ENCODE results near the gene SLCO3A1.
"Not testable (repeated sequence)": the region's sequence is repeated elsewhere in the genome, so short reads cannot be mapped to it uniquely, and the experiment has no call there.

Gene SLCO3A1

DNA sequence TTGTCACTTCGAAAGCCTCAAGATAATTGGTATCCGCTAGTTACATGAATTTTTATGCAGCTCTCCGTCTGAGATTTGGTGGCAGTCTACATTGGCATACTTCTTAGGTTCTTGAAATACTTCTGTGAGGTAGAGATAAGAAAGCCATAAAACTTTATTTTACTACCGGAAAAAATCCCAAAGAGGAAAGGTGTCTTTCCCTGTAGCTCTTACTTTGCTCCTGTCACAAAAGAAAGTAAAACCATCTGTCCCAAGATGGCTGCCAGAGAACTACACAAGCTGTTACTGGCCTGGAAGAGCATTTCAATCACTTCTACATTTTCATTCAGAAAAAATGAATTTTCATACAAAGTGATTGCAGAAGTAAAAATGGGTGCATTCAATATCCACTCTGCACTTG, 325.4 kb downstream of the SLCO3A1 start:
- H3K27ac Mint-ChIP-seq = no peak overlapping the region
- no peak for DNase-seq
- H3K4me1 Mint-ChIP-seq (ENCODE audit: low read depth) = no peaks in the 10 kb centered on the region
- peaks cover 41% of the 10 kb centered on the region for H3K27me3 Mint-ChIP-seq
- no peak overlapping the region for H3K4me3 Mint-ChIP-seq
- no peaks in the 10 kb centered on the region for H3K9me3 Mint-ChIP-seq
- H3K36me3 Mint-ChIP-seq (ENCODE audit: low read depth) = no peaks in the 10 kb centered on the region

GRCh38 chr15:92184142-92184541, 330.6 kb downstream of the SLCO3A1 start:
- H3K36me3 Mint-ChIP-seq (ENCODE audit: low read depth) = no peaks in the 10 kb centered on the region
- H3K4me1 Mint-ChIP-seq (ENCODE audit: low read depth) = no peaks in the 10 kb centered on the region
- H3K4me3 Mint-ChIP-seq = no peak overlapping the region
- no peaks in the 10 kb centered on the region for H3K9me3 Mint-ChIP-seq
- H3K27me3 Mint-ChIP-seq = peaks cover 41% of the 10 kb centered on the region
- no peak overlapping the region for H3K27ac Mint-ChIP-seq
- no peak for DNase-seq

GRCh38 chr15:92184679-92185230, 331.2 kb downstream of the SLCO3A1 start:
- H3K9me3 Mint-ChIP-seq = no peaks in the 10 kb centered on the region
- no peak overlapping the region for H3K4me3 Mint-ChIP-seq
- DNase-seq = no peak
- no peaks in the 10 kb centered on the region for H3K4me1 Mint-ChIP-seq (ENCODE audit: low read depth)
- peaks cover 44% of the 10 kb centered on the region for H3K27me3 Mint-ChIP-seq
- no peaks in the 10 kb centered on the region for H3K36me3 Mint-ChIP-seq (ENCODE audit: low read depth)
- H3K27ac Mint-ChIP-seq = no peak overlapping the region

DNA sequence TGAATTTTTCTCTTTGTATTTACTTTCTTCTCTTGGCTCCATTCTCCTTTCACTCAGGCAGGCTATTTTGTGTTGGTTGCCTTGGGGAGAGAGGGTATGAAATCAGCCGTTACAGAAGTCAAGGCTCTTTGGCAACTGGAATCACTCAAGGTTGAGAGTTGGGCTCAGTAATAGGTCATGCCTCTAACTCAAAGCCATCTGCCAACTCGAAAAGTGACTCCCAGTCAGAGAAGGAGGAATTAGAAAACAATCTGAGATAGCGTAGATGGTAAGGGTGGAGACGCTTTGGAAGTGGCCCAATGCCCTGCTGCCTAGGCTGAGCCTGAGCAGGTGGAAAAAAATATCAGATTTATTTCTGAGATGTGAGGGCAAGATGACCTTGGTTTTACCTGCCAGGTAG, 334.5 kb downstream of the SLCO3A1 start:
- Mint-ChIP-seq H3K27me3 (peaks cover 36% of the 10 kb centered on the region), H3K4me1 (ENCODE audit: low read depth) (no peaks in the 10 kb centered on the region), H3K36me3 (ENCODE audit: low read depth) (no peaks in the 10 kb centered on the region), H3K9me3 (no peaks in the 10 kb centered on the region), H3K4me3 (no peak overlapping the region), H3K27ac (no peak overlapping the region)
- DNase-seq = no peak

DNA sequence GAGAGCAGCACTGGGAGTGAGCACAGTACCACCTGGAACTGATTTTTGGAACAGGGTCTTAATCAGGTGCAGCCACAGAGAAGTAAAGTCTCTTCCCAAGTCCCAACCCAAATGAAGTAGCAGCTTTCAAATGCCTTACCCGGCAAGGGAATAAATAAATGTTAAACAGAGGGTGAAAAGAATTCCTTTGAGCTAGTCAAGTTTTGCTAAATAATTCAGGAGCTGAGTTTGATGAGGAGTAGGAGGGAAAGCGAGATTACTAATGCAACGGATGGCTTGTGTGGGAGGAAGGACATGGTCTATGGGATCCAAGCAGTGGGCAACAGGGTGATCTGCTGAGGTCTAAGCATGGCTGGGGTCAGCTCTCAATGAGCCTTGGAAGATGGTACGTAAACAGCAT, 335.7 kb downstream of the SLCO3A1 start:
- H3K27ac Mint-ChIP-seq = no peak overlapping the region
- no peaks in the 10 kb centered on the region for H3K9me3 Mint-ChIP-seq
- peaks cover 25% of the 10 kb centered on the region for H3K27me3 Mint-ChIP-seq
- no peak overlapping the region for H3K4me3 Mint-ChIP-seq
- H3K36me3 Mint-ChIP-seq (ENCODE audit: low read depth) = no peaks in the 10 kb centered on the region
- H3K4me1 Mint-ChIP-seq (ENCODE audit: low read depth) = no peaks in the 10 kb centered on the region
- no peak for DNase-seq

DNA sequence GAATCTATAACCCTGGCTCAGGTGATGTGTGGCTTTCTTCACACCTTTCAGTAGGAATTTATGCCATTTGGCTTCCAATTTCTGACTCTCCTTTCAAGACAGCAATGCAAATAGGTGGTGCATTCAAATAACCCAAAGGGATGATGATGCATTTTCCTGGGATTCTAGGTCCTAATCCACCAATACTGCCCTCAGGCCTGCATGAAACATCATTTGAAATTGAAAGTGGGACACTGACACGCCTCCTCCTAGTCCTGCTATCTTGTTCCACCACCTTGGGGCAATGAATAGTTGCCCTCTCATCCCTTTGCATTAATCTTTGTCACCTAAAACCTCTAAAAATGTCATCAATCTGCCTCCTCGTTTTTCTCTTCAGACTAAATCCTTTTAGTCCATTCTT, 341.7 kb downstream of the SLCO3A1 start:
- no peaks in the 10 kb centered on the region for H3K36me3 Mint-ChIP-seq (ENCODE audit: low read depth)
- no peaks in the 10 kb centered on the region for H3K4me1 Mint-ChIP-seq (ENCODE audit: low read depth)
- H3K27me3 Mint-ChIP-seq = peaks cover 2% of the 10 kb centered on the region
- no peak overlapping the region for H3K4me3 Mint-ChIP-seq
- H3K9me3 Mint-ChIP-seq = no peaks in the 10 kb centered on the region
- DNase-seq = no peak
- H3K27ac Mint-ChIP-seq = no peak overlapping the region

- Mint-ChIP-seq H3K27me3 (peaks cover 2% of the 10 kb centered on the region), H3K4me1 (ENCODE audit: low read depth) (no peaks in the 10 kb centered on the region), H3K36me3 (ENCODE audit: low read depth) (no peaks in the 10 kb centered on the region), H3K4me3 (no peak overlapping the region), H3K27ac (no peak overlapping the region), H3K9me3 (no peaks in the 10 kb centered on the region)
- DNase-seq = no peak
These were observed 342.8 kb downstream of the SLCO3A1 start for GRCh38 chr15:92196342-92196741.

DNA sequence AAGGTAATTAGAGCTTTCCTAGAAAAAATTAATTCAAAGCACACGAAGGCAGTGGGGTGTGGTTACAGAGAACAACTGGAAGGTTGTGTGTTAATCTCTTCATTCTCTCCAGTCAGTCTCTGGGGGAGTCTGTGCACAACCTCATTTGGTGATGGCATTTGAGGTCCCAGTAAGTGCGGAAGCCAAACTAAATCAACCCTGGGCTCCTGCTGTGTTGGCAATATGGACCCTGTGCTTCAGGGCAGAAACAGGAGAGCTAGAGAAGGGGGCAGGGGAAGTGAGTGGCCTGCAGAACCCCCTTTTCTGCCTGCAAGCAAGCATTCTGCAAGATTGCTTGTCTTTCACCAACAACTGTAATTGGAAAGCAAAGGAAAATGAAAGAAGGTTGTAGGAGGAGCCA, 344.2 kb downstream of the SLCO3A1 start:
- no peaks in the 10 kb centered on the region for H3K36me3 Mint-ChIP-seq (ENCODE audit: low read depth)
- H3K27ac Mint-ChIP-seq = no peak overlapping the region
- DNase-seq = no peak

DNA sequence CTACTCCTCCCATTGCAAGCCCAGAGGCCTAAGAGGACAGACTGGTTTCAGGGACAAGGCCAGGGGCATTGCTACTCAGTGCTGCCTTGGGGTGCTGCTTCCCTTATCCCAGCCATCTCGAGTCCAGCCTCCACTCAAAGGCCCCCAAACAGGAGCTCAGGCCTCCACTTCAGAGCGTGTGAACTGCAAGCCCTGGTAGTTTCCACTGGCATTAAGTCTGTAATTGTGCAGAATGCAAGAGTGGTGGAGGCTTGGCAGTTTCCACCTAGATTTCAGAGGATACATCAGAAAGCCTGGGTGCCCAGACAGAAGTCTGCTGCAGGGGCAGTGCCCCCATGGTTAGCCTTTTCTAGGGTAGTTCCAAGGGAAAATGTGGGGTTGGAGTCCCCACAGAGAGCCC, 347.4 kb downstream of the SLCO3A1 start:
- no peak overlapping the region for H3K4me3 Mint-ChIP-seq
- DNase-seq = no peak
- H3K27ac Mint-ChIP-seq = no peak overlapping the region
- H3K27me3 Mint-ChIP-seq = peaks cover 10% of the 10 kb centered on the region
- H3K4me1 Mint-ChIP-seq (ENCODE audit: low read depth) = no peaks in the 10 kb centered on the region
- no peaks in the 10 kb centered on the region for H3K36me3 Mint-ChIP-seq (ENCODE audit: low read depth)
- peaks cover 3% of the 10 kb centered on the region for H3K9me3 Mint-ChIP-seq

More for the DNA sequence above, 344.2 kb downstream of the SLCO3A1 start:
- Mint-ChIP-seq H3K9me3 (no peaks in the 10 kb centered on the region), H3K27me3 (peaks cover 5% of the 10 kb centered on the region), H3K4me3 (no peak overlapping the region), H3K4me1 (ENCODE audit: low read depth) (no peaks in the 10 kb centered on the region)

DNA sequence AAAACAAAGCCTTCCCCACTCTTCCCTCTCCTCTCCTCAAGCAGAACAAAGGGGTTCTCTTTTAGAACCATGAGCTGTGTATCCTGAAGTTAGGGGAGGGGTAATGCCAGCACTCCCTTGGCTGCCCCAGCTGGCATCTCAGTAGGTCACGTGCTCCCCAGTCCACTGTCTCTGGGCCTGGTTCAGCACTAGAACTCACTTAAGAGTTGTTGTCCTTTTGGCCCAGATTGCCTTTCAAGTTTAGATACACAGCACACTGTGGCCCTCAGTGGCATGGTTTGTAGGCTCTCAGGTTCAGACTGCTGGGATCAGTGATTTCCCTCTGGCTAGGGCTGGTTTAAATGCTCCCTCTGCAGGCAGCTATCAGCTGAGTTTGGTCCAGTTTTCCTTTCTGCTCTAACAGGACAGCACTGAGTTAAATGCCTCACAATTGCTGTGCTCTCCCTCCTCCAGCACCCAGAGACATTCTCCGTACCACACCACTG, 351.8 kb downstream of the SLCO3A1 start:
- no peaks in the 10 kb centered on the region for H3K36me3 Mint-ChIP-seq (ENCODE audit: low read depth)
- peaks cover 3% of the 10 kb centered on the region for H3K9me3 Mint-ChIP-seq
- H3K27me3 Mint-ChIP-seq = peaks cover 36% of the 10 kb centered on the region
- H3K4me3 Mint-ChIP-seq = no peak overlapping the region
- H3K27ac Mint-ChIP-seq = no peak overlapping the region
- H3K4me1 Mint-ChIP-seq (ENCODE audit: low read depth) = no peaks in the 10 kb centered on the region
- no peak for DNase-seq

- H3K4me3 Mint-ChIP-seq; H3K4me1 Mint-ChIP-seq (ENCODE audit: low read depth); DNase-seq; H3K27ac Mint-ChIP-seq; H3K9me3 Mint-ChIP-seq; H3K36me3 Mint-ChIP-seq (ENCODE audit: low read depth): not testable (repeated sequence)
- peaks cover 44% of the 10 kb centered on the region for H3K27me3 Mint-ChIP-seq
These were observed 354.1 kb downstream of the SLCO3A1 start for GRCh38 chr15:92207601-92208000.
